Fibroblast of the aortic adventitia (primary cell): Measurements from ENCODE around the gene SLC12A3. TPM values are rescaled to one million over a fixed set of nuclear protein-coding genes. Genes with fewer than 3 reads are reported as not detected.

ENCODE experiments used
- DNase-seq: peaks from one replicate; pipeline ENCODE4 v3.0.0-alpha.2; 2010; ENCODE audit warnings: low read depth
- H3K4me3 ChIP-seq: 2 replicates; pipeline ENCODE4 v1.5.1; 2011; ENCODE audit warnings: low read depth, mild to moderate bottlenecking, control low read depth, low read length, moderate library complexity
- CTCF ChIP-seq: IDR thresholded peaks from 2 replicates; pipeline ENCODE4 v1.5.1; 2011; ENCODE audit warnings: mild to moderate bottlenecking, low read length, control low read depth, inconsistent platforms; ENCODE audit not compliant: insufficient read depth
- total RNA-seq: library from RNA; depleted of rRNA; stranded (reverse); fragments of >200 nt; gene quantifications from 2 replicates; pipeline ENCODE4 v1.2.3, GENCODE V29; 2012; ENCODE audit warnings: low replicate concordance

Gene SLC12A3
- total RNA-seq, 1 donor = not detected

GRCh38 chr16:56888806-56889205, 23.8 kb downstream of the SLC12A3 start:
- no peak overlapping the region for H3K4me3 ChIP-seq
- no peak for TF ChIP-seq CTCF
- DNase-seq = no peak

DNA sequence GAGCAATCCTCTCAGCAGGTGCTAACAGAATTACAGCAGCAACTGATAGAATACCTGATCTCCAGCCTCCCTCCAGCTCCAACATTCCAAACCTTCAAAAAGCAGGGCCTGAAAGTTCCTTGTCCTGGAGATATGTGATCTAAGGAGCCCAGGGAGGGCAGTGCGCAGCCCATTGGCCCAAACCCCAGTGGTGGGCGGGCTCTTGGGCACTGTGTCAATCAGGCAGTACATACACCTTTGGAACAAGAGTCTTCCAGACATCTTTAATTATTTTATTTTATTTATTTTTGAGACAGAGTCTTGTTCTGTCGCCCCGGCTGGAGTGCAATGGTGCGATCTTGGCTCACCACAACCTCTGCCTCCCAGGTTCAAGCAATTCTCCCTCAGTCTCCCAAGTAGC, 24.2 kb downstream of the SLC12A3 start:
- no peak overlapping the region for H3K4me3 ChIP-seq
- no peak for TF ChIP-seq CTCF
- DNase-seq = no peak

DNA sequence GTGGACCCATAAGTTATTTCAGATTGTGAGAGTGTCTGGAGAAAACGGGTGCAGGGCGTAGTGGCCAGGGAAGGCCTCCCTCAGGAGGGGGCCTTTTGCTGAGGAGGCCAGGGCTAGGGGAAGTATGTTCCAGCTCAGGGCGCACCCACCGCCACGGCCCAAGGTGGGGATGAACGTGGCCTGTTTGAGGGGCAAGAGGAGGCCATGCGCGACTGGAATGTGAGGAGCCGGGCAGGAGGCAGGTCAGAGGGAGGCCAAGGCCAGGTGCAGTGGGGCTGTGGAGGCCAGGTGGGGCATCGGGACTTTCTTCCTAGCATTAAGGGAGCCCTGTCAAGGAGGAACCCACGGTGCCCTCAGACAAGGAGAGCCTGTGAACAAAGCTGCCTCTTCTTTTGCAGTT, 26.7 kb downstream of the SLC12A3 start:
- no peak overlapping the region for H3K4me3 ChIP-seq
- no peak for DNase-seq
- no peak for TF ChIP-seq CTCF

DNA sequence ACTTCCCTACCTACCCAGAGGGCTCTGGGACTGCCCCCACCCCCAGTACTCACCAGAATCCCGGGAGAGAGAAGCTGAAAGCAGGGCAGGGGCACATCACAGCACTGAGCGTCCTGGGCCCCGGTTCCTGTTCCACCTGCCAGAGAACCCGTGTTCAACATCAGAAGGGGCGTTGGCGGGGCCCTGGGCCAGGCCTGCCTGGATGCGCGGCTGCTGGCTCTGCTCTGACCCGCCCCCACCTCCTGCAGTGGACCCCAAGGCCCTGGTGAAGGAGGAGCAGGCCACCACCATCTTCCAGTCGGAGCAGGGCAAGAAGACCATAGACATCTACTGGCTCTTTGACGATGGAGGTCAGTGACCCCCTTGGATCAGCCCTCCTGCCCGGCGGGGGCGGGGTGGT, 27.7 kb downstream of the SLC12A3 start:
- TF ChIP-seq CTCF = no peak
- H3K4me3 ChIP-seq = no peak overlapping the region
- no peak for DNase-seq

DNA sequence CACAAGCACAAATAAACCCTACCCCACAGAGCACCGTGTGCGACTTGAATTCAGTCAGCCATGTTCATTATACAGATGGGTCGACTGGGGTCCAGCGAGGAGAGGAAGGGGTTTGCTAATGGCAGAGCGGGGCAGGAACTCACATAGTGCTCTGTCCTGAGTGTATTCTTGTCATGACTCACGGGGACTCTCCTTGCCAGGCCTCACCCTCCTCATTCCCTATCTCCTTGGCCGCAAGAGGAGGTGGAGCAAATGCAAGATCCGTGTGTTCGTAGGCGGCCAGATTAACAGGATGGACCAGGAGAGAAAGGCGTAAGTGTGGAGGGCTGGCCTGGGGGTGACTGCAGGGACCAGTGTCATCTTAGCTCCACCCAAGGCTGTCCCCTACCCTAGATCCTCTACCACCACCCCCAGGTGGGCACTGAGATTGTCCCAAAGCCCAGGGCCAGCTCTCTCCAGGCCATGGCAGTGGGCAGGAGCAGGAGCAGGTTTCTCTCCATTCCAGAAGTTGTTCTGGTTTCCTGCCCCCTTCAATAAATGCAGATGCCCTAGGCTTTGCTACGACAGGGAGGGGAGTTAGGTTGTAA, 29.4 kb downstream of the SLC12A3 start:
- no peak for DNase-seq
- no peak overlapping the region for H3K4me3 ChIP-seq
- no peak for TF ChIP-seq CTCF

DNA sequence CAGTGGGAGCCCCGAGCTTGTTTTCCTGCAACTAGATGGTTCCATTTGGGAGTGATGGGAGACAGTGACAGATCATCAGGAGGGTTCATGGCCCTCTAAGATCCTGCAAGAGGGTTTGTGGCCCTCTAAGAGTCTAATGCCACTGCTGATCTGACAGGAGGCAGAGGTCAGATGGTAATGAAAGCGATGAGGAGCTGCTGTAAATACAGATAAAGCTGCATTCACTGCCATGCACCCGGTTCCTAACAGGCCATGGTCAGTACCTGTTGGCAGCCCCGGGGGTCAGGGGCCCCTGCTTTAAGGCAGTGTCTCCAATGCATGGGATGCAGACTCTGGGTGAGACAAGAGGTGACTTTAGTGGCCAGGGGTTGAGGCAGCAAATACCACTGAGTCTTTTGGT, 30.8 kb downstream of the SLC12A3 start:
- DNase-seq = no peak
- no peak overlapping the region for H3K4me3 ChIP-seq
- no peak for TF ChIP-seq CTCF

GRCh38 chr16:56896244-56896643, 31.2 kb downstream of the SLC12A3 start:
- no peak for TF ChIP-seq CTCF
- H3K4me3 ChIP-seq = no peak overlapping the region
- DNase-seq = no peak
